ENCODE measurements around the gene IL12RB1. TPM values are rescaled to one million over a fixed set of nuclear protein-coding genes. Genes with fewer than 3 reads are reported as not detected.
A peak's percentile ranks its signal among the peaks of the same experiment; 100 is the strongest.

The IL12RB1 gene
- total and polyA plus RNA-seq, 2 of the 13 experiments (the other 11 are each of a cell fraction or from before 2014, with no cell fraction given), result 0.03 to 0.04 TPM

- TF ChIP-seq PCBP1 (IDR thresholded peaks at IDR 0.05; ENCODE audit: borderline replicate concordance, low read depth, low read length), result no peak
These were observed 66.3 kb downstream of the IL12RB1 start (continued) for GRCh38 chr19:18020212-18021085.

- H3K4me2 ChIP-seq (ENCODE audit: low read depth, low read length), result peak overlapping the region; percentile 63
- no peak overlapping the region for H3K27ac ChIP-seq (ENCODE audit: extremely low read length, insufficient read depth, low read length)
- H3K9me3 ChIP-seq (ENCODE audit: low read length), result no peaks in the 10 kb centered on the region
- H2AFZ ChIP-seq (ENCODE audit: low read length), result peak overlapping the region; percentile 59
- FAIRE-seq, result no peak
- H3K4me3 ChIP-seq (replicated peaks in 1 of 3; ENCODE audit: insufficient read depth in 1 of 3, low read depth in 2 of 3, low read length in 3 of 3), result peak overlapping the region in 1 of 3 experiments; percentile 32; a peak in 1 of 6 replicates
- no peak for DNase-seq (ENCODE audit: low spot score)
- H3K4me1 ChIP-seq (ENCODE audit: insufficient read depth, low read length), result peaks cover 72% of the 10 kb centered on the region
- H4K20me1 ChIP-seq (ENCODE audit: insufficient read depth, low read length), result no peaks in the 10 kb centered on the region
- CTCF ChIA-PET (ENCODE audit: low intra/inter-chr PET ratio, low total read pairs), result no interaction called here
- ATAC-seq, result no peak
- POLR2A ChIA-PET, result interaction anchor here (1.5 kb wide), 1 partner anchor 12 kb away, joined by 4 read pairs; no protein-coding TSS in a partner anchor
- intact Hi-C loops (cut with micrococcal nuclease; ENCODE audit: unreplicated experiment), result no loop called here
- in situ Hi-C loops (cut with HindIII; ENCODE audit: extremely low pct_ligation_motif_present, low pct_unique_long_range_greater_than_20kb), result no loop called here
- H3K36me3 ChIP-seq (replicated peaks in 1 of 2; ENCODE audit: control insufficient read depth in 1 of 2, insufficient read depth in 2 of 2, low read length in 2 of 2), result no peaks in the 10 kb centered on the region
- no TSS peak for BruUV-seq (replicated peaks)
- 55% methylated on average over 14 of the region's 15 CpGs for WGBS (ENCODE audit: low lambda C conversion rate)
- H3K9ac ChIP-seq (ENCODE audit: insufficient read depth, low read depth, low read length), result peak overlapping the region; percentile 19; the same call in 1 of the 2 replicates
- TF ChIP-seq PLSCR1 (CRISPR knock-in tag; IDR thresholded peaks at IDR 0.05; ENCODE audit: borderline replicate concordance) (no peak), ZNF121 (CRISPR knock-in tag; IDR thresholded peaks at IDR 0.05) (peak; percentile 71; the same call in 1 of the 2 replicates)
- H3K27me3 ChIP-seq (ENCODE audit: control insufficient read depth in 1 of 2, insufficient read depth in 2 of 2, low read length in 2 of 2), result no peaks in the 10 kb centered on the region
- no peaks in the 10 kb centered on the region for H3K79me2 ChIP-seq (ENCODE audit: insufficient read depth, low read length)
These were observed 69.3 kb downstream of the IL12RB1 start for GRCh38 chr19:18017275-18018083.
